GM18511 (cell line): ENCODE data around the gene MED1.

Experiments
- ATAC-seq: cut with Tn5 transposase; IDR thresholded peaks from one replicate; pipeline ENCODE4 v1.9.1; 2021; ENCODE audit warnings: mild to moderate bottlenecking, moderate library complexity; ENCODE audit not compliant: unreplicated experiment

MED1 gene

DNA sequence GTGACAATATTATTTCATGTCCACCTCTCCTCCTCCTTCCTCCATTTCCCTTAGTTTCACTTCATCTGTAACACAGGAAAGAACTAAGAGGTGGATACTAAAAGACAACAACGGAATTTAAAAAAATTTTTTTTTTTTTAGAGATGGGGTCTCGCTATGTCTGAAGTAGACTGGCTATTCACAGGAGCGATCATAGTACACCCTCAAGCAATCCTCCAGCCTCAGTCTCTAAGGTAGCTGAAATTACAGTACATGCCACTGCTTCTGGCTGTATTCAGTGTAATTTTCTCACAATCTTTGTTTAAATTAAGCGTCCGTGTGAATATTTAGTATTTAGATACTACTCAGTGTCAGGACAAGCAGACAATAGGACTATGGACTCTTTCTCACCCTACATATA is 85.2 kb downstream of the MED1 start:
- ATAC-seq = no peak

DNA sequence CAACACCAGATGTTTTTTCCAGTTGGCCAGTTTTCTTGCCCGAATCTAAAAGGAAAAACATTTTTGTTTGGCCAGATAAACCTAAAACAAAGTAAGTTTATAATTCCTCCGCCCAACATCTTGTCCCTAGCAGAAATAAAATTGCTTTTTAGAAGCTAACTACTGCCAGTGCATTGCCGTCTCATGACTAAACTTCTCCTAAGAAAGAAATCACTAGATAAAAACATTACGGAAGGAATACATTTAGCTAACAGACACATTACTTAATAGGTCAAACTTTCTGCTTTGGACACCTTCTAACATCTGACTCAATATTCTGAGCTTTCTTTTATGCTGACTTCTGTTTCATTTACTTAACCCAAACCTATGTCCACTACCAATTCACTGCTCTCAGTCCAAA is 85.8 kb downstream of the MED1 start:
- ATAC-seq = no peak

DNA sequence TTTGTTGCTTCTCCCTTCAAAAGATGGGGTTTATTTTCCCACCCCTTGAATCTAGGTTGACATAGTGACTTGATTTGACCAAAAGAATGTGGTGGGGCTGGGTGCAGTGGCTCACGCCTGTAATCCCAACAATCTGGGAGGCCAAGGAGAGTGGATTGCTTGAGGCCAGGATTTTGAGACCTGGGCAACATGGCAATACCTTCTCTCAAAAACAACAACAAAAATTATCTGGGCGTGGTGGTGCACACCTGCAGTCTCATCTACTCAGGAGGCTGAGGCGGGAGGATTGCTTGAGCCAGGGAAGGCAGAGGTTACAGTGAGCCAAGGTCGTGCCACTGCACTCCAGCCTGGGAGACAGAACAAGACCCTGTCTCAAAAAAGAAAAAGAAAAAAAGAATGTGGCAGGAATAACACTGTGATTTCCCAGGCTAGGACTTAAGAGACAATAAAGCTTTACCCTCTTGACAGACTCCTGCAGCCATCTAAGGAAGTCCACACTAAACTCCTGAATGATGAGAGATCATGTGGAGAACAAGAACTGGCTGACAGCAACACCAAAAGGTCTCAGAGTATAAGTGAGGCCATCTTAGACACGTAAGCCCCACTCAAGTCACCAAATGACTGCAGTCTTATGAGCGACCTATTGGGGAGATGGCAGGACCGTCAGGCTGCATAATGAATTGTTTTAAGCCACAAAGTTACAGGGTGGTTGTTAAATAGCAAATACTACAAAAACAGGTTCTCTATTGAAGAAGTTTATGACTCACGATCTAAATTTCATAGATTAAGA is 86.6 kb downstream of the MED1 start:
- no peak for ATAC-seq

DNA sequence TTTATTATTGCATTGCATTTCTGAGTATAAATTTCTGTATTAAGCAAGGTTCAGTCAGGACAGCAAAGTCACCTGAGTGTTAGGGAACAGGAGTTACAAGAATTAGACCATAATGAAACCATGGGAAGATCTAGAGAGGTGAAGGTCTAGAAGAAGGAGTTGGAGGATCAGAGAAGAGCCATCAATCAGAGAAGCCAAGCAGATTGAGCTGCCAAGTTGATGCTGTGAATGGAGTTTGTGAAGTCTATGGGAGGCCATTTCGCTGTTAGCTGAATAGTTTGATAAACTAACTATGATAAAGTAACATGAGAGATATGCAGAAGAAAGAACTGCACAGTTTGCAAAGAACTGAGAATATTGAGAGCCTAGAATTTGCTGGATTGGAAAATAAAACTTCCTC is 90.0 kb downstream of the MED1 start:
- ATAC-seq = no peak

DNA sequence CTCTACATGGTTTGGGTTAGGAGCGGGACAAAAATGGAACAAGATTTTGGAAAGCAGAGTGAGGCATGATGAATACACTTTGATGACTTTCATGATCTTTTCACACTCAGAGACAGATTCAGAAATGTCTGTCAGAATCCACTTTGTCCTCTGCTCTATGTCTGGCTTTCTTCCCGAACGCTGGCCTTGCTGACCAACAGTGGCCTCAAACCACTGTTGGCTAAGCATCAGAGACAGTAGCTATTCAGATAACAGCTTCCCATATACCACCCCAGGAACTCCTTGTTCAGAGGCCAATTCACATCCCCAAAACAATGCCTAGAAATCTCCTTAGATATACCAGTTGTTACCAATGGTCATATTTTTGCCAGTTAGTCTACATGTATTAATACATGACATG is 90.5 kb downstream of the MED1 start:
- ATAC-seq = no peak

DNA sequence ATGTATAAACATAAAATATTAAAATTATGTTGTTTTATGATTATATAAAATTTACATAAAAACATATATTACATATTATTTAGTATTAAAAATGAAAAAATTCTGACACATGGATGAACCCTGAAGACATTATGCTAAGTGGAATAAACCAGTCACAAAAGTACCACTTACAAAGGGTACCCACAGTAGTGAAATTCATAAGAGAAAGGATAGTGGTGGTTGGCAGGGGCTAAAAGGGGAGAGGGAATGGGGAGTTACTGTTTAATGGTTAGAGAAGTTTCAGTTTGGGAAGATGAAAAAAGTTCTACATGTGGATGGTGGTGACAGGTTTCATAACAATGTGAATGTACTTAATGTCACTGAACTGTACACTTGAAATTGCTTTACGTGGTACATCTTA is 91.1 kb downstream of the MED1 start:
- no peak for ATAC-seq

DNA sequence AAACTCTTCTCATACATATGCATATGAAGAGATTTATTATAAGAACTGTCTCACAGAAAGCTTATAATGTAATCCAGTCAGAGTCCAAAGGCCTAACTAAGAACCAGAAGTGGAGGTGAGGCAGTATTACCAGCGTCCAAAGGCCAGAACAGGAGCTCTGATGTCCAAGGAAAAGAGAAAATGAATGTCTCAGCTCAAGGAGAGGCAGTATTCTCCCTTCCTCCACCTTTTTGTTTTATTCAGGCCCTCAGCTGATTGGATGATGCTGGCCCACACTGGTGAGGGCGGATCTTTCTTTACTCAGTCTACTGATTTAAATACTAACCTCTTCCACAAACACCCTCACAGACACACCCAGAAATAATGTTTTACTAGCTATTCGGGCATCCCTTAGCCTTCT is 93.1 kb downstream of the MED1 start:
- ATAC-seq = no peak

DNA sequence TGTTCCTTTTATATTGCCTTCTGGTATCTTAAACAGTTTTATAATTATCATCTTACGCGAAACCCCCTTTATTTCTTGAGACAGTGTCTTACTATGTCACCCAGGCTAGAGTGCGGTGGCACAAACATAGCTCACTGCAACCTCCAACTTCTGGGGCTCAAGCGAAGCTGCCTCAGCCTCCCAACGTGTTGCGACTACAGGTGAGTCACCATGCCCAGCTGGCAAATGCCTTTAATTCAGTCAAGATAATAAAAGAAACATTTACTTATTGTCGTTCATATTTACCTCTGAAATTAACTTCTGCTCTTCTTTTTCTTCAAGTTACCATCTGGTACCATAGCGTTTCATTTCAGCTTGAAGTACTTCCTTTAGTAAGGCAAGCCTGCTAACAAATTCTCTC is 93.6 kb downstream of the MED1 start:
- no peak for ATAC-seq
